Measurements from ENCODE around the gene CRB2. TPM values are rescaled to one million over a fixed set of nuclear protein-coding genes. Genes with fewer than 3 reads are reported as not detected.

CRB2 gene
- total RNA-seq, 1 donor from 2014 or later, result 0.93 TPM

DNA sequence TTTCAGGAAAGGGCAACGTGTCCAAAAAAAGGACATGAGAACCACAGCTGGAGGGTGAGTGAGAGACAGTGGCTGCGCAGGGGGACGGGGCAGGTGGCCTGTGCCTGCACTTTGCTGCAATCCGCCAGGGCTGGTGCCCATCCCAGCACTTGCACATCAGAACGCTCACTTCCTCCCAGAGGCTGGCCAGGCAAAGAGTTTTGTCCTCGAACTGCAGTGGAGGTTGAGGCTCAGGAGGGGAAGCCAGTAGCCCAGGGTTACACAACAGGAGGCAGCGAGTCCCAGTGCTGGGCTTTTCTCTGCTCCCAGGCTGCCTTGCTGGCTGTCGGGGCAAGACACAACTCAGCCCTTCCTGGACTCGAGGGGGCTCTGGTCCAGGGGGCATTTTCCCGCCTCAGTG is 33.1 kb downstream of the CRB2 start:
- TF ChIP-seq, protein P1, sequence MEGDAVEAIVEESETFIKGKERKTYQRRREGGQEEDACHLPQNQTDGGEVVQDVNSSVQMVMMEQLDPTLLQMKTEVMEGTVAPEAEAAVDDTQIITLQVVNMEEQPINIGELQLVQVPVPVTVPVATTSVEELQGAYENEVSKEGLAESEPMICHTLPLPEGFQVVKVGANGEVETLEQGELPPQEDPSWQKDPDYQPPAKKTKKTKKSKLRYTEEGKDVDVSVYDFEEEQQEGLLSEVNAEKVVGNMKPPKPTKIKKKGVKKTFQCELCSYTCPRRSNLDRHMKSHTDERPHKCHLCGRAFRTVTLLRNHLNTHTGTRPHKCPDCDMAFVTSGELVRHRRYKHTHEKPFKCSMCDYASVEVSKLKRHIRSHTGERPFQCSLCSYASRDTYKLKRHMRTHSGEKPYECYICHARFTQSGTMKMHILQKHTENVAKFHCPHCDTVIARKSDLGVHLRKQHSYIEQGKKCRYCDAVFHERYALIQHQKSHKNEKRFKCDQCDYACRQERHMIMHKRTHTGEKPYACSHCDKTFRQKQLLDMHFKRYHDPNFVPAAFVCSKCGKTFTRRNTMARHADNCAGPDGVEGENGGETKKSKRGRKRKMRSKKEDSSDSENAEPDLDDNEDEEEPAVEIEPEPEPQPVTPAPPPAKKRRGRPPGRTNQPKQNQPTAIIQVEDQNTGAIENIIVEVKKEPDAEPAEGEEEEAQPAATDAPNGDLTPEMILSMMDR (IDR thresholded peaks at IDR 0.05), result no peak
- Histone ChIP-seq H3K36me3 (no peaks in the 10 kb centered on the region), H3K4me3 (no peak overlapping the region), H3K27me3 (no peaks in the 10 kb centered on the region), H3K9me3 (no peaks in the 10 kb centered on the region), H3K27ac (no peak overlapping the region), H3K4me1 (no peaks in the 10 kb centered on the region)
- ATAC-seq (no peak), DNase-seq (no peak)
- intact Hi-C loops (cut with DNase I), result no loop called here

DNA sequence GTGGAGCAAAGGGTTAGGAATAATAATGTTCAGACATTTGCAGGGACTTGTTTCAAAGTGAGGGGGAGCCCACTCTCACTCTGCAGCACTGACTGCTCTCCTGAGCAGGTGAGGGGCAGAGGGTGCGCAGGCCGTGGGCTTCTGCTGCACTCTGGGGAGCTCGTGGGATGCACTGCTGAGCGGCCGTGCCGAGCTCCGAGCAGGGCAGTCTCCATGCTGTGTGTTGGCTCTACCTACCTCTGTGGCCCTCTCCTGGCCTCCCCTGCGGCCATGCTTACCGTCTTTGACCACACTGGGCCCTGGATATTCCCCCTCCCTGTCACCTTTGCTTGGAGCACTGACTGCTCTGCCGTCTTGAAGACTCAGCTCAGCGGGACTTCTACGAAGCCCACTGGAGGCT is 33.7 kb downstream of the CRB2 start:
- intact Hi-C loops (cut with DNase I), result no loop called here
- no peak overlapping the region for H3K4me3 ChIP-seq
- no peak for ATAC-seq

DNA sequence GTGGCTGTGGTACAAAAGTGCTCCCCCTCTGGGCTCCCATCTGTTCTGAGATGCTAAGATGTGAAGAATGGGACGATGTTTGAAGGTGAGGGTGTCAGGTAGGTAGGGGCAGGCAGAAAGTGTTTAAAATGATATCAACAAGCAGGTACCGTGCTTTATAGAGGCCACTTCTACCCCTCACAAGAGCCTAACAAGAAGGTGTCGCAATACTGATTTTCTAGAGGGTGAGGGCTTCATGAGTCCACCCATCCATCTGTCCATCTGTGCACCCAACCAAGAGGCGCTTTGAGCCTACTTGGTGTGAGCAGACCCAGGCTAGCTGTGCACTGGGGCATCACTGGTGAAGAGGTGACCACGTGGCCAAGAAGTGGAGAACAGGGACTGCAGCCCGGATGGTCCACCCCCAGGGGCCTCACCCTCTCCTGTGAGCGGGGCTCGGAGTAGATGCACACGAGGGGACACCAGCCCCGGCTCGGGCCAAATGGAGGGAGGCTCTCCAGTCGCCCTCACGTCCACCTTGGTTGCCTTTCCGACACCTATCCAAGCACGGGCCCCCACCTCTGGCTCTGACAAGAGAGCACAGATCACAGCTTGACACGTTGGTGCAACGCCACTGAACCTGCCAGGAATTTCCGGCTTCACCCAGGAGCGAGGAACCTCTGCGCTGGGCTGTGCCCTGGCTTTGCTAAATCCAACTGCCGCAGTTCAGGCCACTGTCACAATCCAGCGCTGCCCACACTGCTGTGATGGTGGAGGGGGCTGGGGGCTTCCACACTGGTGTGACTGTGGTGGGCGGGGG is 34.5 kb downstream of the CRB2 start:
- ATAC-seq, result no peak
- H3K27ac ChIP-seq, result no peak overlapping the region
- H3K4me3 ChIP-seq, result no peak overlapping the region
- H3K9me3 ChIP-seq, result no peaks in the 10 kb centered on the region
- TF ChIP-seq, protein P1 (IDR thresholded peaks at IDR 0.05), result no peak
- intact Hi-C loops (cut with DNase I), result no loop called here
- no peaks in the 10 kb centered on the region for H3K4me1 ChIP-seq
- H3K27me3 ChIP-seq, result no peaks in the 10 kb centered on the region
- DNase-seq, result no peak
- H3K36me3 ChIP-seq, result no peaks in the 10 kb centered on the region

More for the DNA sequence above, 33.7 kb downstream of the CRB2 start:
- Histone ChIP-seq H3K36me3 (no peaks in the 10 kb centered on the region), H3K4me1 (no peaks in the 10 kb centered on the region), H3K9me3 (no peaks in the 10 kb centered on the region), H3K27ac (no peak overlapping the region), H3K27me3 (no peaks in the 10 kb centered on the region)
- TF ChIP-seq, protein P1 (IDR thresholded peaks at IDR 0.05), result no peak
- no peak for DNase-seq

DNA sequence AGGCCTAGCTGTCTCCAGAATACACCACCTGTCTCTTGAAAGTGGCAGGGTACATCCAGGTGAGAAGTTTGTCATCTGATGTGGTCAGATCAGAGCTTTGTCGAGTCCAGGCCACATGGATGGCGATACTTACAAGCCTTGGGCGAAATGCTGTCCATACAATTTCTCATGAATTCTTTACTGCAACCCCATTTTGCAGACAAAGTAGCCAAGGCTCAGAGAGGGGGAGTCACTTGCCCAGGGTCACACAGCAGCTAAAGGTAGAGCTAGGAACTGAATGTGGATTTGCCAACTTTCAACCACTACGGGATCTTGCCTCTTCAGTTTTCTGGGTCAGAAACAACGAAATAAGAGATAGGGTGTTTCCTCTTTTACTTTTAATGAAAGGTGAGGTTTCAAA is 35.2 kb downstream of the CRB2 start:
- Histone ChIP-seq H3K27ac (no peak overlapping the region), H3K27me3 (no peaks in the 10 kb centered on the region), H3K36me3 (no peaks in the 10 kb centered on the region), H3K4me1 (no peaks in the 10 kb centered on the region), H3K9me3 (no peaks in the 10 kb centered on the region), H3K4me3 (no peak overlapping the region)
- TF ChIP-seq, protein P1 (IDR thresholded peaks at IDR 0.05), result no peak
- intact Hi-C loops (cut with DNase I), result no loop called here
- DNase-seq (no peak), ATAC-seq (no peak)

DNA sequence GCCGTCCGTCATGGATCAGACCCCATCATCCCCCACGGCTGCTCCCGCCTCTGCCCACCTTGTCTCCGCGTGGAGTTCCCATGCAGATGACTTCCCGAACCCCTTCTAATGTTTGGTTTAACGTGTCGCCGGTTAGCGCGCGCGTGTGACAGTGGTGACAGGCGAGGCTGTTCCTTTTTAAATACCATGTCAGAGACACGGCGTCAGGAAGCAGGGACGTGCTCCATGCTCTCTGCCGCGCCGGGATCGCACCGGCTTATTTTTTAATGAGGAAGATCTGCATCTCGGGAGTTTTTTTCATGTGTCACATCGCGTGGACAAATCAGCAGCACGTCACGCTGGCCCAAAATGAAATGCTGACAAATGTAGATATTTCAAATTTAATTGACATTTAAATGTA is 35.9 kb downstream of the CRB2 start:
- no peaks in the 10 kb centered on the region for H3K27me3 ChIP-seq
- intact Hi-C loops (cut with DNase I), result no loop called here
- no peak overlapping the region for H3K27ac ChIP-seq
- no peaks in the 10 kb centered on the region for H3K9me3 ChIP-seq
- TF ChIP-seq, protein P1 (IDR thresholded peaks at IDR 0.05), result no peak
- DNase-seq (no peak), ATAC-seq (no peak)
- H3K4me1 ChIP-seq, result no peaks in the 10 kb centered on the region
- no peak overlapping the region for H3K4me3 ChIP-seq
- H3K36me3 ChIP-seq, result no peaks in the 10 kb centered on the region

Measured in upper lobe of right lung (tissue), 1 donor.